IMR-90 (cell line): Measurements from ENCODE around the gene NCKAP5L. TPM values are rescaled to one million over a fixed set of nuclear protein-coding genes. Genes with fewer than 3 reads are reported as not detected.

ENCODE experiments used
- ATAC-seq: fragments of 200-7000 bp; cut with Tn5 transposase; 2 replicates; pipeline ENCODE4 v1.9.1; 2020; ENCODE audit warnings: low read depth, mild to moderate bottlenecking, moderate library complexity
- BruUV-seq: library from RNA; stranded (reverse); fragments of 400-500 nt; replicated peaks from 2 replicates; lab custom pipeline; 2021; lab: Mats Ljungman, UMichigan
- CTCF ChIA-PET: fragments of 300-600 bp; formaldehyde crosslinking; extraction: SDS; loops from one replicate; lab custom pipeline; 2021; ENCODE audit warnings: antibody characterized with exemption; lab: Yijun Ruan, JAX
- POLR2A ChIA-PET: fragments of 300-600 bp; sonication (Branson Sonifier 250); formaldehyde crosslinking; loops from one replicate; lab custom pipeline; 2022; ENCODE audit warnings: antibody characterized with exemption; ENCODE audit not compliant: unreplicated experiment; lab: Charles Lee
- DNase-seq: peaks from one replicate; pipeline ENCODE4 v3.0.0; 2013
- H2AFZ ChIP-seq: replicated peaks from 2 replicates; pipeline ENCODE3; 2013; ENCODE audit warnings: low read length, mild to moderate bottlenecking; ENCODE audit not compliant: poor library complexity
- H2AK5ac ChIP-seq: 2 replicates; pipeline ENCODE4 v1.6.1; 2013; ENCODE audit warnings: low read depth, low read length, inconsistent platforms
- H2AK9ac ChIP-seq: replicated peaks from 2 replicates; pipeline ENCODE3; 2013; ENCODE audit warnings: mild to moderate bottlenecking, low read depth, low read length, moderate library complexity; ENCODE audit not compliant: poor library complexity
- H2BK120ac ChIP-seq: 2 replicates; pipeline ENCODE4 v1.6.1; 2013; ENCODE audit warnings: low read depth, low read length, inconsistent platforms
- H2BK15ac ChIP-seq: 3 replicates; pipeline ENCODE4 v1.6.1; 2013; ENCODE audit warnings: low read depth, low read length, inconsistent platforms
- H2BK20ac ChIP-seq: 2 replicates; pipeline ENCODE4 v1.6.1; 2013; ENCODE audit warnings: low read depth, mild to moderate bottlenecking, inconsistent platforms, low read length, moderate library complexity
- H2BK5ac ChIP-seq: 2 replicates; pipeline ENCODE4 v1.6.1; 2013; ENCODE audit warnings: mild to moderate bottlenecking, low read depth, low read length, inconsistent platforms; ENCODE audit not compliant: poor library complexity, severe bottlenecking
- H3K14ac ChIP-seq: replicated peaks from 2 replicates; pipeline ENCODE4 v1.6.1; 2013; ENCODE audit warnings: low read depth, low read length, inconsistent platforms
- H3K18ac ChIP-seq: 2 replicates; pipeline ENCODE4 v1.6.1; 2013; ENCODE audit warnings: low read depth, low read length, control low read depth
- H3K23ac ChIP-seq: 2 replicates; pipeline ENCODE4 v1.6.1; 2013; ENCODE audit warnings: low read depth, low read length, inconsistent platforms
- H3K27ac ChIP-seq: 2 replicates; pipeline ENCODE4 v1.5.1; 2013; ENCODE audit warnings: mild to moderate bottlenecking, control low read depth, low read length; ENCODE audit not compliant: insufficient read depth
- H3K27me3 ChIP-seq: 2 replicates; pipeline ENCODE4 v1.6.1; 2013; ENCODE audit warnings: low read length; ENCODE audit not compliant: control insufficient read depth, insufficient read depth
- H3K36me3 ChIP-seq: 2 replicates; pipeline ENCODE4 v1.6.1; 2013; ENCODE audit warnings: low read length, mixed read lengths; ENCODE audit not compliant: control insufficient read depth, insufficient read depth
- H3K4ac ChIP-seq: 2 replicates; pipeline ENCODE4 v1.6.1; 2013; ENCODE audit warnings: low read depth, low read length, inconsistent platforms
- H3K4me1 ChIP-seq: 2 replicates; pipeline ENCODE4 v1.6.1; 2013; ENCODE audit warnings: low read length, mixed read lengths; ENCODE audit not compliant: control insufficient read depth, insufficient read depth
- H3K4me2 ChIP-seq: 2 replicates; pipeline ENCODE4 v1.6.1; 2013; ENCODE audit warnings: low read depth, mild to moderate bottlenecking, control low read depth, low read length, moderate library complexity
- H3K4me3 ChIP-seq: 2 replicates; pipeline ENCODE4 v1.5.1; 2013; ENCODE audit warnings: low read depth, mild to moderate bottlenecking, control low read depth, low read length, moderate library complexity; ENCODE audit not compliant: insufficient read depth
- H3K56ac ChIP-seq: 2 replicates; pipeline ENCODE4 v1.6.1; 2013; ENCODE audit warnings: low read length, inconsistent platforms; ENCODE audit not compliant: insufficient read depth; ENCODE audit errors: extremely low read depth
- H3K79me1 ChIP-seq, 2 experiments: 2 replicates each; pipeline ENCODE4 v1.6.1; 2013; ENCODE audit warnings: low read length in 2 of 2, inconsistent platforms in 1 of 2, low read depth in 1 of 2
- H3K9ac ChIP-seq: 2 replicates; pipeline ENCODE4 v1.6.1; 2013; ENCODE audit warnings: low read depth, low read length, control low read depth
- H3K9me1 ChIP-seq: 2 replicates; pipeline ENCODE4 v1.6.1; 2013; ENCODE audit warnings: low read length, inconsistent platforms; ENCODE audit not compliant: insufficient read depth
- H3K9me3 ChIP-seq: 2 replicates; pipeline ENCODE4 v1.6.1; 2013; ENCODE audit warnings: low read length; ENCODE audit not compliant: control insufficient read depth, insufficient read depth
- H4K20me1 ChIP-seq: 2 replicates; pipeline ENCODE4 v1.6.1; 2013; ENCODE audit warnings: low read length, inconsistent platforms; ENCODE audit not compliant: insufficient read depth
- H4K5ac ChIP-seq: 2 replicates; pipeline ENCODE4 v1.6.1; 2013; ENCODE audit warnings: mild to moderate bottlenecking, low read depth, low read length, control low read depth
- H4K8ac ChIP-seq, 2 experiments: 2 replicates each; pipeline ENCODE4 v1.6.1; 2013; ENCODE audit warnings: low read depth in 2 of 2, low read length in 2 of 2, control low read depth in 1 of 2, inconsistent platforms in 1 of 2
- H4K91ac ChIP-seq: 2 replicates; pipeline ENCODE4 v1.6.1; 2013; ENCODE audit warnings: low read depth, low read length, inconsistent platforms; ENCODE audit not compliant: insufficient read depth
- BHLHE40 ChIP-seq: fragments of 150-350 bp; IDR thresholded peaks from 2 replicates; pipeline ENCODE4 v1.6.1; 2016; ENCODE audit warnings: mild to moderate bottlenecking, low read depth, low read length
- CEBPB ChIP-seq: IDR thresholded peaks from 2 replicates; pipeline ENCODE4 v1.6.1; 2012; ENCODE audit warnings: low read depth, low read length, improper control_type of control experiment
- CHD1 ChIP-seq: IDR thresholded peaks from 2 replicates; pipeline ENCODE4 v1.6.1; 2012; ENCODE audit warnings: low read depth, low read length, improper control_type of control experiment
- FOS ChIP-seq: fragments of 150-350 bp; IDR thresholded peaks from 2 replicates; pipeline ENCODE4 v1.6.1; 2016; ENCODE audit warnings: low read depth, low read length
- MAFK ChIP-seq: IDR thresholded peaks from 2 replicates; pipeline ENCODE4 v1.6.1; 2012; ENCODE audit warnings: low read depth, low read length, improper control_type of control experiment
- MAZ ChIP-seq: IDR thresholded peaks from 2 replicates; pipeline ENCODE4 v1.6.1; 2012; ENCODE audit warnings: low read depth, mild to moderate bottlenecking, low read length, improper control_type of control experiment, moderate library complexity, borderline replicate concordance
- MXI1 ChIP-seq: IDR thresholded peaks from 2 replicates; pipeline ENCODE4 v1.6.1; 2012; ENCODE audit warnings: low read depth, mild to moderate bottlenecking, low read length, moderate library complexity, borderline replicate concordance
- NFE2L2 ChIP-seq: fragments of 150-350 bp; IDR thresholded peaks from 2 replicates; pipeline ENCODE4 v1.6.1; 2016; ENCODE audit warnings: low read depth, mild to moderate bottlenecking, low read length
- POLR2A ChIP-seq: IDR thresholded peaks from 2 replicates; pipeline ENCODE4 v1.6.1; 2012; ENCODE audit warnings: mild to moderate bottlenecking, low read depth, low read length
- RAD21 ChIP-seq: IDR thresholded peaks from 2 replicates; pipeline ENCODE4 v1.6.1; 2012; ENCODE audit warnings: low read length, improper control_type of control experiment
- RCOR1 ChIP-seq: IDR thresholded peaks from 2 replicates; pipeline ENCODE4 v1.6.1; 2012; ENCODE audit warnings: mild to moderate bottlenecking, low read length, improper control_type of control experiment; ENCODE audit not compliant: insufficient replicate concordance
- RFX5 ChIP-seq: IDR thresholded peaks from 2 replicates; pipeline ENCODE4 v1.8.0; 2012; ENCODE audit warnings: low read depth, mild to moderate bottlenecking, low read length, moderate library complexity
- SMC3 ChIP-seq: fragments of 150-350 bp; IDR thresholded peaks from 2 replicates; pipeline ENCODE4 v1.6.1; 2016; ENCODE audit warnings: low read depth, mild to moderate bottlenecking, antibody characterized with exemption, low read length, moderate library complexity
- WGBS, 2 experiments: methylation state at CpG; one replicate each; pipeline versions ENCODE4 v1.1.5 to v1.1.7; 2013; ENCODE audit warnings: missing lambda C conversion rate in 2 of 2; ENCODE audit not compliant: insufficient read length in 1 of 2; ENCODE audit errors: extremely low coverage in 2 of 2; 5-methylcytosine and 5-hydroxymethylcytosine counted together
- dilution Hi-C: fragments of 300-500 bp; cut with HindIII; formaldehyde crosslinking; loops from one replicate; pipeline ENCODE4 v1.14.3; 2018; ENCODE audit warnings: low sequenced_read_pairs; ENCODE audit not compliant: unreplicated experiment
- in situ Hi-C: fragments of 300-500 bp; cut with MboI; formaldehyde crosslinking; loops from 3 replicates; pipeline ENCODE4 v1.14.3; 2019; ENCODE audit warnings: low sequenced_read_pairs, inconsistent platforms, mixed read lengths
- intact Hi-C: fragments of 100-400 bp; cut with micrococcal nuclease; formaldehyde crosslinking; loops from 2 replicates; pipeline ENCODE4 v1.10.0; 2022
- polyA plus RNA-seq, 3 experiments: library from polyadenylated mRNA; depleted of rRNA; stranded (reverse); fragments of >200 nt; gene quantifications; 2 replicates each; pipeline ENCODE4 v1.2.3, GENCODE V29; 2012; ENCODE audit warnings: low replicate concordance in 1 of 3
- total RNA-seq: library from RNA; depleted of rRNA; stranded (reverse); fragments of >200 nt; gene quantifications from 2 replicates; pipeline ENCODE4 v1.2.3, GENCODE V29; 2012
- TF ChIP-seq, protein P1 (sequence below): conservative IDR thresholded peaks from 2 replicates; pipeline ENCODE4 v1.5.1; 2012; ENCODE audit warnings: mild to moderate bottlenecking, low read depth, low read length, improper control_type of control experiment
- TF ChIP-seq, protein P2 (sequence below): fragments of 150-350 bp; IDR thresholded peaks from 2 replicates; pipeline ENCODE4 v1.6.1; 2017; ENCODE audit warnings: mild to moderate bottlenecking, antibody characterized with exemption, low read length, low read depth
- TF ChIP-seq, protein P3 (sequence below): fragments of 150-350 bp; IDR thresholded peaks from 2 replicates; pipeline ENCODE4 v1.6.1; 2016; ENCODE audit warnings: low read depth, mild to moderate bottlenecking, low read length, moderate library complexity, borderline replicate concordance

Gene NCKAP5L
- total and polyA plus RNA-seq, 2 of the 4 experiments (the other 2 are of a cell fraction): 6.1 to 14.4 TPM

DNA sequence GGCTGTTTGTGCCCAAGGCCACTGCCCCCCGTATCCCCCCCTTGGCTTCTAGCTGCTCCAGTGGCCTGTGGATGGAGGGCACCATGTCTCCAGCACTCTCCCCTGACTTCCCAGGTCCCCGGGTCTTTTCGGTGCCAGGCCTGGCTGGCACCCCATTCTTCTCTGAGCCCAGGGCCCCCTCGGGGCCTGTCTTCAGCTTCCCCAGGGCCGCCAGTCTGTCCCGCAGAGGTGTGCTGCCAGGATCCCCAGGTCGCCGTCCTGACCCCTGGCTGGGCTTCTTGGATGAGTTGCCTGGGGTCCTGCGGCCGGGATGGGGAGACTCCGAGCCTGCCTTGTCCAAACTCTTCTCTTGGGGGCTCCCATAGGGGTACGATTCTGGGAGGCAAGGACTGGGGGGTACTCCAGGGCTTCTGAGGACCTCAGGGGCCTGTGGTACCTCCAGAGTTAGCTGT lies 32.5 kb downstream of the NCKAP5L start:
- H3K36me3 ChIP-seq: peaks cover 75% of the 10 kb centered on the region
- POLR2A ChIA-PET: no interaction called here
- no peak overlapping the region for H3K9ac ChIP-seq
- H3K9me1 ChIP-seq: no peaks in the 10 kb centered on the region; the same call in 1 of the 2 replicates
- no peak overlapping the region for H3K18ac ChIP-seq
- H4K20me1 ChIP-seq: peaks cover 5% of the 10 kb centered on the region; the same call in 1 of the 2 replicates
- no peaks in the 10 kb centered on the region for H3K4me1 ChIP-seq
- no peak overlapping the region for H2BK15ac ChIP-seq
- in situ Hi-C loops: no loop called here
- dilution Hi-C loops: no loop called here
- no peak overlapping the region for H2AK5ac ChIP-seq
- no peak overlapping the region for H4K5ac ChIP-seq
- 0 out of 4 replicates have a peak, but pooled peaks cover 0 to 5% of the 10 kb centered on the region in 2 experiments for H3K79me1 ChIP-seq
- no peak for ATAC-seq
- DNase-seq: no peak
- no peak overlapping the region for H2BK120ac ChIP-seq
- H2BK20ac ChIP-seq: no peak overlapping the region
- no peak for TF ChIP-seq POLR2A
- TF ChIP-seq RAD21: no peak
- no peak for TF ChIP-seq FOS
- TF ChIP-seq BHLHE40: no peak
- TF ChIP-seq RCOR1: no peak
- TF ChIP-seq NFE2L2: no peak
- TF ChIP-seq CEBPB: no peak
- TF ChIP-seq, protein P1, sequence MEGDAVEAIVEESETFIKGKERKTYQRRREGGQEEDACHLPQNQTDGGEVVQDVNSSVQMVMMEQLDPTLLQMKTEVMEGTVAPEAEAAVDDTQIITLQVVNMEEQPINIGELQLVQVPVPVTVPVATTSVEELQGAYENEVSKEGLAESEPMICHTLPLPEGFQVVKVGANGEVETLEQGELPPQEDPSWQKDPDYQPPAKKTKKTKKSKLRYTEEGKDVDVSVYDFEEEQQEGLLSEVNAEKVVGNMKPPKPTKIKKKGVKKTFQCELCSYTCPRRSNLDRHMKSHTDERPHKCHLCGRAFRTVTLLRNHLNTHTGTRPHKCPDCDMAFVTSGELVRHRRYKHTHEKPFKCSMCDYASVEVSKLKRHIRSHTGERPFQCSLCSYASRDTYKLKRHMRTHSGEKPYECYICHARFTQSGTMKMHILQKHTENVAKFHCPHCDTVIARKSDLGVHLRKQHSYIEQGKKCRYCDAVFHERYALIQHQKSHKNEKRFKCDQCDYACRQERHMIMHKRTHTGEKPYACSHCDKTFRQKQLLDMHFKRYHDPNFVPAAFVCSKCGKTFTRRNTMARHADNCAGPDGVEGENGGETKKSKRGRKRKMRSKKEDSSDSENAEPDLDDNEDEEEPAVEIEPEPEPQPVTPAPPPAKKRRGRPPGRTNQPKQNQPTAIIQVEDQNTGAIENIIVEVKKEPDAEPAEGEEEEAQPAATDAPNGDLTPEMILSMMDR: no peak
- no peak for TF ChIP-seq MAZ
- TF ChIP-seq MAFK: no peak
- TF ChIP-seq, protein P2, sequence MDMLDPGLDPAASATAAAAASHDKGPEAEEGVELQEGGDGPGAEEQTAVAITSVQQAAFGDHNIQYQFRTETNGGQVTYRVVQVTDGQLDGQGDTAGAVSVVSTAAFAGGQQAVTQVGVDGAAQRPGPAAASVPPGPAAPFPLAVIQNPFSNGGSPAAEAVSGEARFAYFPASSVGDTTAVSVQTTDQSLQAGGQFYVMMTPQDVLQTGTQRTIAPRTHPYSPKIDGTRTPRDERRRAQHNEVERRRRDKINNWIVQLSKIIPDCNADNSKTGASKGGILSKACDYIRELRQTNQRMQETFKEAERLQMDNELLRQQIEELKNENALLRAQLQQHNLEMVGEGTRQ: no peak
- TF ChIP-seq MXI1: no peak
- TF ChIP-seq CHD1: no peak
- TF ChIP-seq, protein P3, sequence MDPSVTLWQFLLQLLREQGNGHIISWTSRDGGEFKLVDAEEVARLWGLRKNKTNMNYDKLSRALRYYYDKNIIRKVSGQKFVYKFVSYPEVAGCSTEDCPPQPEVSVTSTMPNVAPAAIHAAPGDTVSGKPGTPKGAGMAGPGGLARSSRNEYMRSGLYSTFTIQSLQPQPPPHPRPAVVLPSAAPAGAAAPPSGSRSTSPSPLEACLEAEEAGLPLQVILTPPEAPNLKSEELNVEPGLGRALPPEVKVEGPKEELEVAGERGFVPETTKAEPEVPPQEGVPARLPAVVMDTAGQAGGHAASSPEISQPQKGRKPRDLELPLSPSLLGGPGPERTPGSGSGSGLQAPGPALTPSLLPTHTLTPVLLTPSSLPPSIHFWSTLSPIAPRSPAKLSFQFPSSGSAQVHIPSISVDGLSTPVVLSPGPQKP: no peak
- TF ChIP-seq SMC3: no peak
- no peak for TF ChIP-seq RFX5
- no peak overlapping the region for H3K27ac ChIP-seq
- no peak overlapping the region for H3K4me2 ChIP-seq
- no peak overlapping the region for H4K8ac ChIP-seq
- no peak overlapping the region for H2AK9ac ChIP-seq
- H3K4ac ChIP-seq: no peak overlapping the region
- no peaks in the 10 kb centered on the region for H3K27me3 ChIP-seq
- no peak overlapping the region for H2AFZ ChIP-seq
- 98% methylated on average over 6 of the region's 12 CpGs; no CpG with 5 or more reads in 1 of the 2 experiments for WGBS, 2 experiments
- H3K14ac ChIP-seq: no peak overlapping the region
- CTCF ChIA-PET: no interaction called here
- no peaks in the 10 kb centered on the region for H3K9me3 ChIP-seq
- no TSS peak for BruUV-seq
- H3K23ac ChIP-seq: no peak overlapping the region
- H2BK5ac ChIP-seq: no peak overlapping the region
- H4K91ac ChIP-seq: no peak overlapping the region
- H3K4me3 ChIP-seq: no peak overlapping the region
- intact Hi-C loops: no loop called here
- H3K56ac ChIP-seq: no peak overlapping the region
